CD4-positive, alpha-beta T cell treated with Interleukin-6 at 100 ng/mL for 8 hours (primary cell): Measurements from ENCODE around the gene NFIA.

Experiments used
- DNase-seq: peaks from one replicate; pipeline ENCODE4 v3.0.0-alpha.2; 2020; ENCODE audit warnings: mixed read lengths, low spot score

NFIA gene

GRCh38 chr1:61083807-61084440 lies 1.6 kb downstream of the NFIA start:
- no peak for DNase-seq

DNA sequence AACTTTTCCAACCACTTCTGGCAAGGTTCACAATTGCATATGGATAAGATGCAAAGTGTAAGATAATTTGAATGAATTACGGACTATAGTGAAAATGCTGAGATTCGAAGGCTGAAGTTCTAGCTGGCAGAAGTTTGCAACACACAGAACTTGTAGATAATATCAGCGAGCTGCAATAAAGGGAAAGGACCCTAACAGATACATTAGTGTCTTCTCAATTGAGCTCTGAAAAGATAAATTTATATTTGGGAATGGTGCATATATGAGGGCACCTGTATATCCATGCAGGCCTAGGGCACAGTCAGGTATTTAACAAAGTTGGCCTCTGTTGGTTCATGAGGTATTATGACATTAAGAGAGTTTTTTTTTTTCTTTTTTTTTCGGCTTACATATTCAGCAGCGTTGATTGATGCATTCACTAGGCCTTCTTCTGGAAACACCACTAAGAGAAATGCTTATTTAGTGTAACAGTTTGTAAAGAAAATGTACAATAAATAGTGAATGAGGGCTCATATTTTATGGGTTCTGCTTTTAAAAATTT lies 2.2 kb downstream of the NFIA start:
- no peak for DNase-seq

- DNase-seq, result no peak
Observed at GRCh38 chr1:61085206-61085982, 3.0 kb downstream of the NFIA start.

- no peak for DNase-seq
Observed at GRCh38 chr1:61085983-61086644, 3.8 kb downstream of the NFIA start.

DNA sequence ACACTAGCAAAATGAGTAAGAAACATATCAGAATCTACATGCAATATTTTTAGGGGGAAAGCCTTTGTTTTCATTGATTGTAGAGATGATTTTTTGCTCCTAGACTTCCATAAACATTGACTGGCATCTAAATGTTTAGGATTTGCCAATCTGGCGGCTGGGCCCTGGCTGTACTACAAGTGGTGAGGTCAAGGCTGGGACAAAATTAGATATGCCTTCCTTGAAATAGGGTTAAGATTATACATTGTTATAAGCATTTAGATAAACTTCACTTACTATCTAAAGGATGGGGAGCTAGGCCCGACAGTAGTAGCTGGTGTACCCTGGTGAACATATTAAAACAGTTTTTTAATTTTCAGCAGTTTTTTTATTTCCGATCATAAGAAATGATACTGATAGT lies 5.2 kb downstream of the NFIA start:
- no peak for DNase-seq

DNA sequence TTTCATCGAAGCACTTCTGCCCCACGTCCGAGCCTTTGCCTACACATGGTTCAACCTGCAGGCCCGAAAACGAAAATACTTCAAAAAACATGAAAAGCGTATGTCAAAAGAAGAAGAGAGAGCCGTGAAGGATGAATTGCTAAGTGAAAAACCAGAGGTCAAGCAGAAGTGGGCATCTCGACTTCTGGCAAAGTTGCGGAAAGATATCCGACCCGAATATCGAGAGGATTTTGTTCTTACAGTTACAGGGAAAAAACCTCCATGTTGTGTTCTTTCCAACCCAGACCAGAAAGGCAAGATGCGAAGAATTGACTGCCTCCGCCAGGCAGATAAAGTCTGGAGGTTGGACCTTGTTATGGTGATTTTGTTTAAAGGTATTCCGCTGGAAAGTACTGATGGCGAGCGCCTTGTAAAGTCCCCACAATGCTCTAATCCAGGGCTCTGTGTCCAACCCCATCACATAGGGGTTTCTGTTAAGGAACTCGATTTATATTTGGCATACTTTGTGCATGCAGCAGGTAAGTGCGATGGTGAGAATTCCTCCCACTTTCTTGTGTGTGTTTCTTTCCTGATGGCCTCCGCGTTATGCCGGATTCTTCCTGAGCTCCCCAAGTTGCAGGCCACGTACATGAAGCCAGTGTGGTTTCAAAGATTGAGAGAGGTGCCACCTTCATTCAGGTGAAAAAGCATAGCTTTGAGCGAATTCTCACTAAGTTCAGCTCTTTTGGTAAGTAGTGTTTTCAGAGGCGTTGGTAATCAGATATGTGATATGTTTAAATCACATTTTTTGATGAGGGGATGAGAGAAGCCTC lies 6.0 kb downstream of the NFIA start:
- DNase-seq, result no peak

DNA sequence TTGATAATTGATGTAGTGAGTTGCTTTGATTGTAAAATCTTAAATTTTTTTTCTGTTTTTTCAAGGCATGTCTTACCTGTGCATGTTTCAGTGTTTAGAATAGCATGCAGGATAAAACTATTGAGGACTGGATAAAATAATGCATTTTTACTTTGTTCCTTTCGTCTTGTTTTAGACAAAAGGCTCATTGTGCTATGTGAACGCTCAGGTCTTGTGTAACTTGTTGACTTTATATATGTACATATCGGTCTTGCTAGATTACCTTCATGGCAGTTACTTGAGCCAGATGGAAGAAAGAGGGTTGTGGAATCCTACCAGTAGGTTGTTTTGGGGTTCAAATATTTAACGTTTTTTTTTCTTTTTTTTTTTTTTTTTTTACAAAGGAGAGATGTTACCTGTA lies 7.0 kb downstream of the NFIA start:
- DNase-seq, result no peak

DNA sequence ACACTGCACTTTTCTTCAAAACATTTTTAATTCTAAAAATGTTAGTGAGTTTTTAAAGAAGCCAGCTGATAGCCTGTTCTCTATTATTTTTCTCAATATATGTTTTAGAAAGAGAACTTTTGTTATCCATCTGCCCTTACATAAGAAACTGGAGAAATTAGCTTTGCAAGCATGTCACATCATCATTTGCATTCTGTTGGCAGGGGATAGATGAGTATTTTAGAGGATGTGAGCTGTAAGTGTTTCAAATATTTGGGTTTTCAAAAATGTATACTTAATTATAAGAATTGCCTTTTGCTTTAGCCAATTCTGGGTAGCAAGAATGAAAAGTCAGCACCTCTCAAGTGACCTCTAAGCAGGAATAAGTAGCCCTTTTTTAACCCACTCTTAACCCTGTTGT lies 7.4 kb downstream of the NFIA start:
- DNase-seq, result no peak

DNA sequence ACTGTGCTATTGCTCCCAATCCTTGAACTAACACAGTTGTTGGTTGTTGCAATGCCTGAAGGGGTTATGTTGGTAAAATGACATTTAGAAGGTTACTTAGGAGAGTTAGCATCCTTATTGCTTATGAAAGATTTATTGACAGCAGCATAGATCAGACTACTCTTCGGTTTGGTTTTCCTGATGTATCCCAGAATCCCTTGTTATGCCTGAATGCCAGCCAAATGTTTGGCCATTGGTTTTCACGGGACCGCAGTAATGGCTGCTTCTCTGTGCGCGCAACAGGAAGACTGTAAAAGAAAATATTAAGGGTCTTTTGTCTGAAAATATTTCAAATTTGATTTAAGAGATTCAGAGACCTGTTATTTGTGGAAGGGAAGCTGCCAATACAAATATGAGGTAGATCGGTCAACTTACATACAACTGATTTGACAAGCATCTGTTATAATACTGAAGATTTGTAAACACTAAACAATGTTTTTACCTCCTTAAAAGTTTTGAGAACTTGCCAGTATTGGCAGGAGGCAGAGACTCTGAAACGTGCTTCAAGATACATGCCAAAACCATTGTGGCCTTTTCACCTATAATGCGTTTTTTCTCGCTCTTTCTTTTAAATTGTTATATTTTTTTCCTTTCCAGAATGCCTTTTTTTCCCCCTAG lies 8.3 kb downstream of the NFIA start:
- DNase-seq, result no peak

DNA sequence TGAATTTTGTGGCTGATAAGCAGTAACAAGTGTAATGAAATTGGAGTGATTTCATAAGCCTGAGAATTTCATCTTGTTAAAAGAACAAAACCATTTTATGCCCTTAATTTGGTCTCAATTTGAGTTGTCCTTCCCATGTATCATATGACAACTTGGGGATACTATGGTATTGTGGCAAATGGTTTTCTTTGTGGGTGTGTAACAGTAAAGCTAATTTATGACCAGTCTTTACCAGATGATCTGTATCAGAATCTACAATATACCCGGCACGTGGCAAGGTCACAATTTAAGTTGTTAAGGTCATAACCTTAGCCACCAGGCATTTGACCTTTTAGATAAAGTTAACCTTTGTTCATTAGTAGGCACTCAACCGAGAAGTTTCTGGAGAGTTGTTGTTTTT lies 9.1 kb downstream of the NFIA start:
- DNase-seq, result no peak

DNA sequence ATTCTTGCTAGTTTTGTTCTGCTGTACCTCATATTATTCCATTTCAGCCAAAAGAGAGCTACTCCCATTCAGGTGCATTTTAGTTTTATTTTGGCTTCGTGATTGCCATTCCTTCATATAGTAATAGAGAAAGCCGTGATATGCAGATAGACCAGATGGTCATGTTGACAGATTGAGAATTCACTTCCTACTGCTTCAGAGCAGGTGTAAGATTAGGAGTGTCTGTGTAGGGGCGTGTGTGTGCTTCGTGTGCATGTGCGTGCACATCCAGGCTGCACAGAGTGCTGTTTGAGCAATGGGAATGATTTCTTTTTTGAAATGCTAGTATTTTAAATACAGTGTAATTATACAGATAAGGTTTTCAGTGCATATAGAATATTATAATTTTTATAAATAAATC lies 10.3 kb downstream of the NFIA start:
- no peak for DNase-seq

DNA sequence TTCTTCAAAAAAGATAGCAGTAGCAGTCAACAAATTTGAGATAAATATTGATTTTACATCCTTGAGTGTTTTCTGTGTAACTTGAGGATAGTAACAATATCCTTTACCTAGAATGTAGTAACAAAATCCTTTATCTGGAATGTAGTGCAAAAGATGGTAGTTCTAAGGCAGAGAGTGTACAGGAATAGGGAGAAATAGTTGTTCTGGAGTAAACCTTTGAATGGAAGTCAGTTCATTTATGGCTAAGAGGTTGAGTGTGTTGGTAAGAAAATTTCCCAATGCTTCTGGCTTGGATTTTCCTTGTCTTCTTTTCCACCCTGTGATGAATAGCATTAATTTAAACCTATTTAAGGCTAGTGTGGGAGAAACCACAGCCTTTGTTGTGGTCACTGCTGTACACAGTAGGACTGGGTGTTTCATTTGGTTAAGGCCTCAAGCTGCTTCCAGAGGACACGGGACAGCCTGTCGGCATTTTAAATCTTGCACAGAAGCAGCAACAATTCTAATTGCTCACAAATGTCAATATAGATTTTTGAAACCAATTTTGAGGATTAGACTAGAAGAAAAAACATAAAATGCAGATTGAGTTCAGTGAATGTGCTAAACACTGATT lies 11.3 kb downstream of the NFIA start:
- no peak for DNase-seq

- DNase-seq, result no peak
Observed at GRCh38 chr1:61094677-61095469, 12.5 kb downstream of the NFIA start.

GRCh38 chr1:61095470-61095812 lies 13.1 kb downstream of the NFIA start:
- no peak for DNase-seq

DNA sequence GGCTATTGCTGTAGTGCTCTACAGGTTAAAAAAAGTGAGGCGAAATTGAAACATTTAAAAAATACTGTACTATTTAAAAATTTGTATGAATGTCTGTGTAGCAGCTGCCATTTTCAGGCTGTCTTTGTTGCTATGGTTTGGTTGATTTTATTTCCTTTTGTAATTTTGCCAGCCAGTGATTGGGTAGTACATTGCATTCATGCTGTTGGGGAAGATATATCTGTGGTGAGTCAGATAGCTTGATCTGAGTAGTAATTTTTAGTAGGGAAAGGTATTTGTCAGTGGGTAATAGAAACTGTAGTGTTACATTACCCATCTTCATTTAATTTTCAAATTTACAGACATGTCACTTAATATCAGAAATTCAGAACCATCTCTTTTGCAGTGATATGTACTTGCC lies 15.0 kb downstream of the NFIA start:
- DNase-seq, result no peak

DNA sequence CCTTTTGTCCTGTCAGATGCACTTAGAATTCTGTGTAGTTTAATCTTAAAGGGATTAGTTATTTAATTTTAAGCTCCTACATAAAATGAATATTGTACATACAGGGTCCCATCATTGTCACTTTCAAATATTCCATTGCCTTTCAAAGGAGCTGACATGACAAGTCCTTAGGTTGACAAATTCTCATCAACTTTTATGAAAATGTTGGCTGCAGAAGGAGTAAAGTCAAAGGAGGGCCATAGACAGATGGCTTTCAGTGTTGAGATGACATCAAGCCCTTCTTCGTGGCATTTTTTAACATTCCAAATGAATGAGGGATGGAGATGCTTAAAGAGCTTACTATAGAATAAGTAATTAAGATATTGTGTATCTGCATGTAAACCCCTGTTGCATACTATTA lies 15.4 kb downstream of the NFIA start:
- no peak for DNase-seq

DNA sequence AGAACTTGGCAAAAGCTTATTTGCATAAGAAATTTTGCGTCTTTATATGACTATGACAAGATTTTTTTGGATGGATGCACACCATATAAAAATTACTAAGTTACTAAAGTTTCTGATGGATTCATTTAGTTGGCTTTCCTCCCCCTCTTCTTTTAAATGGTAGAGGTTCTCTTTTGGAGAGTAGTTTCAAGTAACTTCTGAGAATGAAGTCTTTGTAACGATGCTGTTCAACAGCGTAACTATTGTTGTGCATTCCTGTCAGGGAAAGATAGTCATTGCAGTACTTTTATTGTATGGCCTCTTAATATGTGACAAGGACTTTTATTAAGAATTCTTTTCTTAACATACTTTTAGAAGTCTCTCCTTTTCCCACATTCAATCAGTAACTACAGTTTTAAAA lies 16.0 kb downstream of the NFIA start:
- DNase-seq, result no peak

DNA sequence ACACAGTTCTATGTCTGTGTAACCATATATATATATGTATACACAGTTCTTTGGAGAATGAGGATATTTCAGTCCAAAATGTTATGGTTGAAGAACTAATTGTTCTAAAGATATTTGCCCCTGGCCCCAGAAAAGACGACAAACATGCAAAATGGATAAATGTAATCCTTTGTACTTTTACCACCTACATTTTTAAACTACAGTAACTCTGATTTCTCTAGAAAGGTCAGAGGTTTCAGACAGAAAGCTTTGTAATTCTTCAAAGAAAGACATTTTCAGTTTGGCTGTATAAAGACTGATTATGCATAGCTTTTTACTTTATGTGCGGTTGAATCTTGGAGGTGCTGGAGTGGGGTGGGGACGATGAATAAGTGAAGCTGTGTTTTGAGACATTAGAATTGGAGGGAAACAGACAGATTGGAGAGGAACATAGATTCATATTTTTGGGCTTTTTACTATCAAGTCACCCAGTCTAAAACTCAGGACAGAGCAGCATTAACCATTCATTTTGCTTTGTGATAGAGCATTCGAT lies 16.6 kb downstream of the NFIA start:
- no peak for DNase-seq

DNA sequence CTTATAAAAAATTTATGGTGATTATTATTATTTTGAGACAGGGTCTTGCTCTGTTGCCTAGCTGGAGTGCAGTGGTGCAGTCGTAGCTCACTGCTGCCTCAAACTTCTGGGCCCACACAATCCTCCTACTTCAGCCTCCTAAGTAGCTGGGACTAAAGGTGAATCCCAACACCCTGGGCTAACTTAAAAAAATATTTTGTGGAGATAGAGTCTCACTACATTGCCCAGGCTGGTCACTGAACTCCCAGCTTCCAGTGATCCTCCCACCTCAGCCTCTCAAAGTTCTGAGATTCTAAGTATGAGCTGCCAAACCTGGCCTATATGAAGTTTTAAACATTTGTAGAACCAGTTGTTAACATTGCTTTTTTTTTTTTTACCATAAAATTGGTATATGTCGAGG lies 18.2 kb downstream of the NFIA start:
- no peak for DNase-seq

- no peak for DNase-seq
Observed at GRCh38 chr1:61101536-61101935, 19.2 kb downstream of the NFIA start.
